ENCODE measurements around the gene MEGF9. TPM values are rescaled to one million over a fixed set of nuclear protein-coding genes. Genes with fewer than 3 reads are reported as not detected.

Gene MEGF9
- total RNA-seq, 1 experiment from 2014 or later = 35.7 TPM

DNA sequence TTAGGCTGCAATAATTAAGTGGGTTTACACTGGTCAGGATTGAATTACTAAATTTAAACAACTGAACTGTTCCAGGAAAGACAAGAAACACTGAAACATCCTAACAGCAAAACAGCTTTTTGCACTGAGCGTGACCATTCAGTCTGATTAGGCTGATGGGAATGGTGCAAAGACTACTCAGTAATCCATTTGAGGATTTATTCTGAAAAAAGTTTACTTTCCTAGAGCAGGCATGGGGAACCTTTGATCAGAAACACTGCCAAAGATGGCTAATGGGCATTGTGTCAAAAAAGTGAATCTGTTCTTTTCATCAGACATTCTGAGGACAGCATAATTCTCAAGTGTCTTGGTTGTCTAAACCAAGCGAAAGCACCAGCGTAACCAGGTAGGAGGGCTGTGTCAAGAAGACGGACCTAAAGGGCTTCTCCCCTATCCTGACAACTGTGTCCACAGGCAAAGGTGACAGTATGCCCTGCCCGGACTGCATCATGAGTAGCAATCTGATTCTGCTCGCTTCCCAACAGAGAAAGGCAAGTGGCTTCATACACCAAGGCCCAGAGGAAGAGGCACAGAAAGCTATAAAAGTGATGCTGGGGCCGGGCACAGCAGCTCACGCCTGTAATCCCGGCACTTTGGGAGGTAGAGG lies 45.6 kb upstream of the MEGF9 start:
- no peak for DNase-seq
- Histone ChIP-seq H3K27me3 (ENCODE audit: insufficient read depth, low read depth) (no peaks in the 10 kb centered on the region), H3K9me3 (ENCODE audit: insufficient read depth, low read depth) (no peaks in the 10 kb centered on the region), H2AFZ (no peak overlapping the region), H3K4me3 (no peak overlapping the region), H3K79me2 (ENCODE audit: low read depth) (no peaks in the 10 kb centered on the region), H4K20me1 (ENCODE audit: insufficient read depth) (no peaks in the 10 kb centered on the region), H3K4me1 (replicated peaks; ENCODE audit: insufficient read depth) (no peaks in the 10 kb centered on the region), H3K27ac (no peak overlapping the region), H3K9me2 (ENCODE audit: insufficient read depth) (no peaks in the 10 kb centered on the region), H3K36me3 (ENCODE audit: low read depth) (0 out of 2 replicates have a peak, but pooled peaks cover 15% of the 10 kb centered on the region), H3F3A (ENCODE audit: insufficient read depth, low read depth) (peaks cover 15% of the 10 kb centered on the region; the same call in 1 of the 2 replicates), H3K4me2 (no peak overlapping the region)
- POLR2A ChIA-PET (ENCODE audit: unreplicated experiment) = no interaction called here
- CTCF ChIA-PET = interaction anchor here (0.6 to 0.7 kb wide), 2 partner anchors 153 to 440 kb away, joined by 3 read pairs; no protein-coding TSS in a partner anchor
- TF ChIP-seq, protein P1, sequence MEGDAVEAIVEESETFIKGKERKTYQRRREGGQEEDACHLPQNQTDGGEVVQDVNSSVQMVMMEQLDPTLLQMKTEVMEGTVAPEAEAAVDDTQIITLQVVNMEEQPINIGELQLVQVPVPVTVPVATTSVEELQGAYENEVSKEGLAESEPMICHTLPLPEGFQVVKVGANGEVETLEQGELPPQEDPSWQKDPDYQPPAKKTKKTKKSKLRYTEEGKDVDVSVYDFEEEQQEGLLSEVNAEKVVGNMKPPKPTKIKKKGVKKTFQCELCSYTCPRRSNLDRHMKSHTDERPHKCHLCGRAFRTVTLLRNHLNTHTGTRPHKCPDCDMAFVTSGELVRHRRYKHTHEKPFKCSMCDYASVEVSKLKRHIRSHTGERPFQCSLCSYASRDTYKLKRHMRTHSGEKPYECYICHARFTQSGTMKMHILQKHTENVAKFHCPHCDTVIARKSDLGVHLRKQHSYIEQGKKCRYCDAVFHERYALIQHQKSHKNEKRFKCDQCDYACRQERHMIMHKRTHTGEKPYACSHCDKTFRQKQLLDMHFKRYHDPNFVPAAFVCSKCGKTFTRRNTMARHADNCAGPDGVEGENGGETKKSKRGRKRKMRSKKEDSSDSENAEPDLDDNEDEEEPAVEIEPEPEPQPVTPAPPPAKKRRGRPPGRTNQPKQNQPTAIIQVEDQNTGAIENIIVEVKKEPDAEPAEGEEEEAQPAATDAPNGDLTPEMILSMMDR (conservative IDR thresholded peaks at IDR 0.05) = no peak
- no peak for TF ChIP-seq EZH2 (IDR thresholded peaks at IDR 0.05; ENCODE audit: low read depth)
- intact Hi-C loops (cut with micrococcal nuclease; ENCODE audit: unreplicated experiment) = loop anchor here (5.0 kb wide), 1 partner anchor 562 kb away; no protein-coding TSS in a partner anchor
- BruUV-seq (replicated peaks) = no TSS peak

DNA sequence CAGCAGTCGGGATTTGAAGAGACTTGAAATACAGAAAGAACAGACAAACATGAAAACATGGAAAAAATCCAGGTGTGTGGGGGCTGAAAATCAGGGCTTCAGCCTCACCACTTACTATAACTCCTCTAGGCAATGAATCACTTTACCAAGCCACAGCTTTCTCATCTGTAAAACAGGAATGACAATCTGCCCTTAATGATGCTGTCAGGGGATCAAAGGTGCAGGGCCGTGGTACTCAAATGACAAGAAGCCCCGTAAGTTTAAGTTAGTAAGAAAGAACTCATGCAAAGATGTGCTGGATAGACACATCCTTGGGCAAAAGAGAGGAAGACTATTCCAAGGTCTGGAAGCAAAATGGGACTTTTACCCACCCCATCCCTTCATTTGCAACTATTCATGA lies 44.3 kb upstream of the MEGF9 start:
- H3K27ac ChIP-seq = no peak overlapping the region
- DNase-seq = no peak
- H3K36me3 ChIP-seq (ENCODE audit: low read depth) = 0 out of 2 replicates have a peak, but pooled peaks cover 15% of the 10 kb centered on the region
- no TSS peak for BruUV-seq (replicated peaks)
- H3K4me1 ChIP-seq (replicated peaks; ENCODE audit: insufficient read depth) = no peaks in the 10 kb centered on the region
- intact Hi-C loops (cut with micrococcal nuclease; ENCODE audit: unreplicated experiment) = loop anchor here (5.0 kb wide), 1 partner anchor 564 kb away; no protein-coding TSS in a partner anchor
- H3K79me2 ChIP-seq (ENCODE audit: low read depth) = no peaks in the 10 kb centered on the region
- no peak overlapping the region for H2AFZ ChIP-seq
- H3F3A ChIP-seq (ENCODE audit: insufficient read depth, low read depth) = peaks cover 15% of the 10 kb centered on the region; the same call in 1 of the 2 replicates
- H3K4me3 ChIP-seq = no peak overlapping the region
- H3K9me3 ChIP-seq (ENCODE audit: insufficient read depth, low read depth) = no peaks in the 10 kb centered on the region
- TF ChIP-seq, protein P1 (conservative IDR thresholded peaks at IDR 0.05) = no peak
- no peak for TF ChIP-seq EZH2 (IDR thresholded peaks at IDR 0.05; ENCODE audit: low read depth)
- POLR2A ChIA-PET (ENCODE audit: unreplicated experiment) = no interaction called here
- no peaks in the 10 kb centered on the region for H4K20me1 ChIP-seq (ENCODE audit: insufficient read depth)
- no peaks in the 10 kb centered on the region for H3K27me3 ChIP-seq (ENCODE audit: insufficient read depth, low read depth)
- CTCF ChIA-PET = interaction anchor here (1.7 kb wide), 1 partner anchor 138 kb away, joined by 3 read pairs; no protein-coding TSS in a partner anchor
- no peak overlapping the region for H3K4me2 ChIP-seq
- H3K9me2 ChIP-seq (ENCODE audit: insufficient read depth) = no peaks in the 10 kb centered on the region

DNA sequence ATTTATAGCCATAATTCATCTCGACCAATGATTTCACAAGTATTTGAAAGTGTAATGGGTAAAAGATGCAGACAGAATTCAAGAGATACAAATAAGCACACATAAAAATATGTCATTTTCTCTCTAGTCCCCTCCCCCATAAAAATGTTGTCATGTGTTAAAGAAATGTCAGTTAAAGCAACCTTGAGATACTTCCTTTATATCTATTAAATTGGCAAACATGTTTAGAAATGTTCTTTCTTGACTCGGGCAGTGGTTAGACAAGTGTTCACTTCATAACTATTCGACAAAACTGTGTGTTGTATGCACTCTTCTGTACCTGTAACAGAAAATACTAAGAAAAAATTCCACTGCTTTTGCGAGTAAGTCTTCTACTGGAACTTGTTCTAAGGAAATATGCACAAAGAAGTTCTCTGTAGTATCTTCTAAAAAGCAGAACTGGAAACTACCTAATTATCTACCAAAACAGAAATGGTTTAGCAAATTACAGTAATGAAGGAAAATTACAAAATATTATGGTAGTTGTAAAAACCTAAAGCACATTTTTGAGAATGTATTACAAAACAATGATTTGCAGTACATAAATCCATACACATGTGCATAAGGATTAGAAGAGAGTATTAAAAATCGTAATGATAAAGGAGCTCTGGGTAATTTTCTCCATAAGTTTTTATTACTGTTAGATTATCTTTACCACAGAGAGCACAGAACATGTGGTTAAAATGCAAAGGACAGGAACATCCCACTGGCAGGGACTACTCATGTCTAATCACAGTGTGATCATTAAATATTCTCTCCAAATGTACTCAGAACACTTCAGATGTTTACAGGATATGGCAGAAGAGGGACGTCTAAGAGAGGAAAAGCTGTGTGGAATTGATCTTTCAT lies 43.0 kb upstream of the MEGF9 start:
- no peaks in the 10 kb centered on the region for H3K9me3 ChIP-seq (ENCODE audit: insufficient read depth, low read depth)

More for the DNA sequence above, 43.0 kb upstream of the MEGF9 start:
- TF ChIP-seq, protein P1 (conservative IDR thresholded peaks at IDR 0.05) = no peak
- no peak for TF ChIP-seq EZH2 (IDR thresholded peaks at IDR 0.05; ENCODE audit: low read depth)
- POLR2A ChIA-PET (ENCODE audit: unreplicated experiment) = no interaction called here
- H3K9me2 ChIP-seq (ENCODE audit: insufficient read depth) = no peaks in the 10 kb centered on the region
- H3K4me1 ChIP-seq (replicated peaks; ENCODE audit: insufficient read depth) = no peaks in the 10 kb centered on the region
- no peaks in the 10 kb centered on the region for H4K20me1 ChIP-seq (ENCODE audit: insufficient read depth)
- no peaks in the 10 kb centered on the region for H3K79me2 ChIP-seq (ENCODE audit: low read depth)
- CTCF ChIA-PET = interaction anchor here (0.6 to 1.7 kb wide), 3 partner anchors 8 to 444 kb away, joined by 3 to 7 read pairs (median 3); no protein-coding TSS in a partner anchor
- no peak for DNase-seq
- intact Hi-C loops (cut with micrococcal nuclease; ENCODE audit: unreplicated experiment) = loop anchor here (2.0 to 5.0 kb wide), 2 partner anchors 456 to 565 kb away; no protein-coding TSS in a partner anchor
- H3F3A ChIP-seq (ENCODE audit: insufficient read depth, low read depth) = peaks cover 15% of the 10 kb centered on the region; the same call in 1 of the 2 replicates
- no peak overlapping the region for H3K4me3 ChIP-seq
- H3K4me2 ChIP-seq = no peak overlapping the region
- BruUV-seq (replicated peaks) = no TSS peak
- H2AFZ ChIP-seq = no peak overlapping the region
- H3K27me3 ChIP-seq (ENCODE audit: insufficient read depth, low read depth) = no peaks in the 10 kb centered on the region
- H3K27ac ChIP-seq = no peak overlapping the region
- 0 out of 2 replicates have a peak, but pooled peaks cover 5% of the 10 kb centered on the region for H3K36me3 ChIP-seq (ENCODE audit: low read depth)

Data from PC-9 (cell line).